GM23338 (cell line): ENCODE data around the gene EIF4A2. TPM values are rescaled to one million over a fixed set of nuclear protein-coding genes. Genes with fewer than 3 reads are reported as not detected.

Source experiments
- ATAC-seq: fragments of 200-7000 bp; cut with Tn5 transposase; 3 replicates; pipeline ENCODE4 v1.9.1; 2020
- DNase-seq: peaks from one replicate; pipeline ENCODE4 v3.0.0-alpha.2; 2015; ENCODE audit warnings: low spot score
- H2AFZ ChIP-seq: fragments of 200-600 bp; sonication (generic); 2 replicates; pipeline ENCODE4 v1.8.0; 2016; ENCODE audit warnings: antibody characterized with exemption, mild to moderate bottlenecking, moderate library complexity
- H3F3A ChIP-seq: fragments of 200-600 bp; sonication (generic); replicated peaks from 2 replicates; pipeline ENCODE4 v1.8.0; 2017; ENCODE audit warnings: antibody characterized with exemption, mixed run types, low read depth
- H3K27ac ChIP-seq: fragments of 200-600 bp; sonication (generic); 2 replicates; pipeline ENCODE4 v1.6.1; 2016; ENCODE audit warnings: low read depth
- H3K27me3 ChIP-seq: fragments of 200-600 bp; sonication (generic); 2 replicates; pipeline ENCODE4 v1.8.0; 2016; ENCODE audit warnings: mild to moderate bottlenecking, mixed run types, moderate library complexity; ENCODE audit not compliant: insufficient read depth
- H3K36me3 ChIP-seq: fragments of 200-600 bp; sonication (generic); 2 replicates; pipeline ENCODE4 v1.8.0; 2016; ENCODE audit warnings: mild to moderate bottlenecking; ENCODE audit not compliant: insufficient read depth
- H3K4me1 ChIP-seq: fragments of 200-600 bp; sonication (generic); 2 replicates; pipeline ENCODE4 v1.8.0; 2016; ENCODE audit warnings: mild to moderate bottlenecking, moderate library complexity; ENCODE audit not compliant: insufficient read depth
- H3K4me2 ChIP-seq: fragments of 200-600 bp; sonication (generic); 2 replicates; pipeline ENCODE4 v1.7.1; 2017; ENCODE audit warnings: mixed run types
- H3K4me3 ChIP-seq: fragments of 200-600 bp; sonication (generic); 2 replicates; pipeline ENCODE4 v1.6.1; 2016; ENCODE audit warnings: mixed run types
- H3K79me2 ChIP-seq: fragments of 200-600 bp; sonication (generic); replicated peaks from 2 replicates; pipeline ENCODE4 v1.8.0; 2017; ENCODE audit warnings: mild to moderate bottlenecking; ENCODE audit not compliant: insufficient read depth
- H3K9me2 ChIP-seq: fragments of 200-600 bp; sonication (generic); 2 replicates; pipeline ENCODE4 v1.8.0; 2017; ENCODE audit not compliant: insufficient read depth
- H4K20me1 ChIP-seq: fragments of 200-600 bp; sonication (generic); replicated peaks from 2 replicates; pipeline ENCODE4 v1.8.0; 2017; ENCODE audit warnings: mild to moderate bottlenecking; ENCODE audit not compliant: insufficient read depth
- H3K27ac Mint-ChIP-seq: 2 replicates; pipeline ENCODE4 v1.8.0; 2020; ENCODE audit warnings: inconsistent platforms, mild to moderate bottlenecking, moderate library complexity, mixed read lengths
- H3K27me3 Mint-ChIP-seq: 3 replicates; pipeline ENCODE4 v1.8.0; 2022; ENCODE audit warnings: low read depth, mild to moderate bottlenecking, moderate library complexity, mixed read lengths, inconsistent platforms; ENCODE audit not compliant: insufficient read depth, poor library complexity
- H3K36me3 Mint-ChIP-seq: 3 replicates; pipeline ENCODE4 v1.8.0; 2021; ENCODE audit warnings: low read depth, mild to moderate bottlenecking, inconsistent platforms, moderate library complexity, mixed read lengths
- H3K4me1 Mint-ChIP-seq: 3 replicates; pipeline ENCODE4 v1.8.0; 2020; ENCODE audit warnings: mild to moderate bottlenecking, inconsistent platforms, mixed read lengths
- H3K4me3 Mint-ChIP-seq: 3 replicates; pipeline ENCODE4 v1.8.0; 2021; ENCODE audit warnings: moderate library complexity, mild to moderate bottlenecking, inconsistent platforms, mixed read lengths
- H3K9me3 Mint-ChIP-seq: 3 replicates; pipeline ENCODE4 v1.8.0; 2020; ENCODE audit warnings: moderate library complexity, mild to moderate bottlenecking, inconsistent platforms, mixed read lengths
- CTCF ChIP-seq, 2 experiments: fragments of 200-600 bp in 1 of 2; sonication (generic) in 1 of 2; conservative IDR thresholded peaks; 2 replicates each; pipeline versions ENCODE4 v1.5.1 to v1.6.1; 2016 to 2017; ENCODE audit warnings: antibody characterized with exemption in 2 of 2, low read depth in 2 of 2, mild to moderate bottlenecking in 2 of 2, moderate library complexity in 1 of 2
- ETS1 ChIP-seq: IDR thresholded peaks from 2 replicates; pipeline ENCODE4 v1.6.1; 2016; ENCODE audit warnings: antibody characterized with exemption
- EZH2 ChIP-seq: fragments of 200-600 bp; sonication (generic); IDR thresholded peaks from one replicate; pipeline ENCODE4 v1.8.0; 2017; ENCODE audit warnings: antibody characterized with exemption, mild to moderate bottlenecking, low read depth; ENCODE audit not compliant: unreplicated experiment
- EZH2phosphoT487 ChIP-seq: fragments of 200-600 bp; sonication (generic); IDR thresholded peaks from one replicate; pipeline ENCODE4 v1.8.1; 2018; ENCODE audit warnings: antibody characterized with exemption; ENCODE audit not compliant: unreplicated experiment
- JUNB ChIP-seq: IDR thresholded peaks from one replicate; pipeline ENCODE4 v1.6.1; 2016; ENCODE audit warnings: antibody characterized with exemption; ENCODE audit not compliant: unreplicated experiment
- NANOG ChIP-seq: IDR thresholded peaks from 2 replicates; pipeline ENCODE4 v1.6.1; 2016; ENCODE audit warnings: antibody characterized with exemption, borderline replicate concordance
- POLR2AphosphoS5 ChIP-seq: IDR thresholded peaks from 2 replicates; pipeline ENCODE4 v1.6.1; 2016; ENCODE audit warnings: antibody characterized with exemption, low read depth
- STAT1 ChIP-seq: IDR thresholded peaks from one replicate; pipeline ENCODE4 v1.6.1; 2016; ENCODE audit warnings: antibody characterized with exemption; ENCODE audit not compliant: unreplicated experiment
- ZNF114 ChIP-seq: fragments of 250-450 bp; sonication (Bioruptor Pico); IDR thresholded peaks from 2 replicates; pipeline ENCODE4 v1.5.0; 2020; ENCODE audit warnings: mild to moderate bottlenecking, moderate library complexity
- ZNF331 ChIP-seq: fragments of 250-450 bp; sonication (Bioruptor Pico); IDR thresholded peaks from 2 replicates; pipeline ENCODE4 v1.5.0; 2020; ENCODE audit warnings: low read depth, mild to moderate bottlenecking, moderate library complexity
- polyA plus RNA-seq: library from polyadenylated mRNA; unstranded; fragments of >200 nt; fragmentation: Nextera tagmentation; extraction: Ambion mirVana; gene quantifications from 2 replicates; pipeline ENCODE4 v1.2.1, GENCODE V29; 2016
- total RNA-seq: library from RNA; depleted of rRNA; stranded (reverse); fragments of >200 nt; shearing (Covaris generic); gene quantifications from 2 replicates; pipeline ENCODE4 v1.2.3, GENCODE V29; 2014

The EIF4A2 gene
- total and polyA plus RNA-seq, 2 experiments from 2014 or later: 386 to 666 TPM

GRCh38 chr3:186826410-186826975 lies 43.1 kb downstream of the EIF4A2 start:
- no peak overlapping the region for H3K27ac Mint-ChIP-seq
- Histone ChIP-seq H3K9me2 (no peaks in the 10 kb centered on the region), H2AFZ (no peak overlapping the region), H3K4me3 (peak overlapping the region; percentile 64), H3K4me2 (peak overlapping the region; percentile 92), H3F3A (peaks cover 5% of the 10 kb centered on the region; the same call in 1 of the 2 replicates), H3K79me2 (no peaks in the 10 kb centered on the region), H4K20me1 (peaks cover 5% of the 10 kb centered on the region), H3K4me1 (peaks cover 21% of the 10 kb centered on the region), H3K27ac (no peak overlapping the region), H3K36me3 (no peaks in the 10 kb centered on the region), H3K27me3 (peaks cover 61% of the 10 kb centered on the region)
- no peaks in the 10 kb centered on the region for H3K9me3 Mint-ChIP-seq
- peaks cover 32% of the 10 kb centered on the region for H3K27me3 Mint-ChIP-seq
- TF ChIP-seq EZH2 (no peak), STAT1 (no peak), EZH2phosphoT487 (no peak), ETS1 (no peak), JUNB (no peak), CTCF (conservative IDR thresholded peaks at IDR 0.05; ENCODE audit: low read depth in 2 of 2) (no peak)
- H3K4me3 Mint-ChIP-seq: peak overlapping the region; percentile 77
- ATAC-seq (peak; percentile 4), DNase-seq (peak; percentile 33)
- no peaks in the 10 kb centered on the region for H3K36me3 Mint-ChIP-seq
- H3K4me1 Mint-ChIP-seq: peaks cover 28% of the 10 kb centered on the region

GRCh38 chr3:186826976-186827857 lies 43.8 kb downstream of the EIF4A2 start:
- peaks cover 61% of the 10 kb centered on the region for H3K27me3 ChIP-seq
- H3K27ac ChIP-seq: no peak overlapping the region
- ATAC-seq (peak; percentile 73), DNase-seq (peak; percentile 89)
- no peak overlapping the region for H3K27ac Mint-ChIP-seq
- H3K36me3 Mint-ChIP-seq: no peaks in the 10 kb centered on the region
- no peak for TF ChIP-seq ZNF331 (CRISPR knock-in tag)
- TF ChIP-seq ZNF114: no peak
- peak; percentile 90 for TF ChIP-seq POLR2AphosphoS5
- TF ChIP-seq NANOG: no peak
- H3K4me2 ChIP-seq: peak overlapping the region; percentile 92
- peaks cover 5% of the 10 kb centered on the region; the same call in 1 of the 2 replicates for H3F3A ChIP-seq
- H3K79me2 ChIP-seq: no peaks in the 10 kb centered on the region
- peaks cover 28% of the 10 kb centered on the region for H3K4me1 Mint-ChIP-seq
- H3K4me1 ChIP-seq: peaks cover 21% of the 10 kb centered on the region
- H3K4me3 Mint-ChIP-seq: peak overlapping the region; percentile 77
- peak overlapping the region; percentile 64 for H3K4me3 ChIP-seq
- H2AFZ ChIP-seq: no peak overlapping the region
- no peaks in the 10 kb centered on the region for H3K9me3 Mint-ChIP-seq
- 0 out of 2 replicates have a peak, but pooled peaks cover 3% of the 10 kb centered on the region for H3K9me2 ChIP-seq
- H4K20me1 ChIP-seq: peaks cover 5% of the 10 kb centered on the region
- peaks cover 32% of the 10 kb centered on the region for H3K27me3 Mint-ChIP-seq
- no peaks in the 10 kb centered on the region for H3K36me3 ChIP-seq
